ENCODE data around the gene UPF1.

DNA sequence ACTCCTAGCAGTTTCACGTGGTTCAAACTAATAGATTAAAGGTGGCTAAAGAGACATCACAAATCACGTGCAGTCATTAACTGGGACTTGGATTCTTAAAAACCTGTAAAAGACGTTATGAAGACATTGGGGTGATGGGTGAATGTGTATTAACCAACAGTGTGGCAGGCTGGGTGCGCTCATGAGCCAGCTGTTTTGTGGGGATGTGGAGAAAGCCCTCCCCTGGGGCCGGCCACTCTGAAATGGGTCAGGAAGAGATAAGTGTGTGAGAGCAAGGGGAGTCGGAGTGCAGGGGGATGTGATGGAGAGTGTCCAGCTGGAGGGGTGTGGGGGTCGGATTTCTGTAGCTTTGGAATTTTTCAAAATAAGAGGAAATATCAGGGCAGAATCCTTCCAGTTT is 10.4 kb downstream of the UPF1 start:
- TF ChIP-seq POLR2AphosphoS5 (IDR thresholded peaks at IDR 0.05; ENCODE audit: low read depth), result no peak
- TF ChIP-seq, protein P1, sequence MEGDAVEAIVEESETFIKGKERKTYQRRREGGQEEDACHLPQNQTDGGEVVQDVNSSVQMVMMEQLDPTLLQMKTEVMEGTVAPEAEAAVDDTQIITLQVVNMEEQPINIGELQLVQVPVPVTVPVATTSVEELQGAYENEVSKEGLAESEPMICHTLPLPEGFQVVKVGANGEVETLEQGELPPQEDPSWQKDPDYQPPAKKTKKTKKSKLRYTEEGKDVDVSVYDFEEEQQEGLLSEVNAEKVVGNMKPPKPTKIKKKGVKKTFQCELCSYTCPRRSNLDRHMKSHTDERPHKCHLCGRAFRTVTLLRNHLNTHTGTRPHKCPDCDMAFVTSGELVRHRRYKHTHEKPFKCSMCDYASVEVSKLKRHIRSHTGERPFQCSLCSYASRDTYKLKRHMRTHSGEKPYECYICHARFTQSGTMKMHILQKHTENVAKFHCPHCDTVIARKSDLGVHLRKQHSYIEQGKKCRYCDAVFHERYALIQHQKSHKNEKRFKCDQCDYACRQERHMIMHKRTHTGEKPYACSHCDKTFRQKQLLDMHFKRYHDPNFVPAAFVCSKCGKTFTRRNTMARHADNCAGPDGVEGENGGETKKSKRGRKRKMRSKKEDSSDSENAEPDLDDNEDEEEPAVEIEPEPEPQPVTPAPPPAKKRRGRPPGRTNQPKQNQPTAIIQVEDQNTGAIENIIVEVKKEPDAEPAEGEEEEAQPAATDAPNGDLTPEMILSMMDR (IDR thresholded peaks at IDR 0.05; ENCODE audit: insufficient read depth, low read length), result no peak
- TF ChIP-seq, protein P2, sequence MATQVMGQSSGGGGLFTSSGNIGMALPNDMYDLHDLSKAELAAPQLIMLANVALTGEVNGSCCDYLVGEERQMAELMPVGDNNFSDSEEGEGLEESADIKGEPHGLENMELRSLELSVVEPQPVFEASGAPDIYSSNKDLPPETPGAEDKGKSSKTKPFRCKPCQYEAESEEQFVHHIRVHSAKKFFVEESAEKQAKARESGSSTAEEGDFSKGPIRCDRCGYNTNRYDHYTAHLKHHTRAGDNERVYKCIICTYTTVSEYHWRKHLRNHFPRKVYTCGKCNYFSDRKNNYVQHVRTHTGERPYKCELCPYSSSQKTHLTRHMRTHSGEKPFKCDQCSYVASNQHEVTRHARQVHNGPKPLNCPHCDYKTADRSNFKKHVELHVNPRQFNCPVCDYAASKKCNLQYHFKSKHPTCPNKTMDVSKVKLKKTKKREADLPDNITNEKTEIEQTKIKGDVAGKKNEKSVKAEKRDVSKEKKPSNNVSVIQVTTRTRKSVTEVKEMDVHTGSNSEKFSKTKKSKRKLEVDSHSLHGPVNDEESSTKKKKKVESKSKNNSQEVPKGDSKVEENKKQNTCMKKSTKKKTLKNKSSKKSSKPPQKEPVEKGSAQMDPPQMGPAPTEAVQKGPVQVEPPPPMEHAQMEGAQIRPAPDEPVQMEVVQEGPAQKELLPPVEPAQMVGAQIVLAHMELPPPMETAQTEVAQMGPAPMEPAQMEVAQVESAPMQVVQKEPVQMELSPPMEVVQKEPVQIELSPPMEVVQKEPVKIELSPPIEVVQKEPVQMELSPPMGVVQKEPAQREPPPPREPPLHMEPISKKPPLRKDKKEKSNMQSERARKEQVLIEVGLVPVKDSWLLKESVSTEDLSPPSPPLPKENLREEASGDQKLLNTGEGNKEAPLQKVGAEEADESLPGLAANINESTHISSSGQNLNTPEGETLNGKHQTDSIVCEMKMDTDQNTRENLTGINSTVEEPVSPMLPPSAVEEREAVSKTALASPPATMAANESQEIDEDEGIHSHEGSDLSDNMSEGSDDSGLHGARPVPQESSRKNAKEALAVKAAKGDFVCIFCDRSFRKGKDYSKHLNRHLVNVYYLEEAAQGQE (IDR thresholded peaks at IDR 0.05; ENCODE audit: insufficient replicate concordance, low read depth), result no peak
- TF ChIP-seq SPI1 (IDR thresholded peaks at IDR 0.05; ENCODE audit: borderline replicate concordance, low read depth), result no peak

Data from HL-60 (cell line).